ENCODE data around the gene KATNB1. TPM values are rescaled to one million over a fixed set of nuclear protein-coding genes. Genes with fewer than 3 reads are reported as not detected.

KATNB1 gene
- total RNA-seq, 2 experiments from 2014 or later = 37.4 to 43.5 TPM

DNA sequence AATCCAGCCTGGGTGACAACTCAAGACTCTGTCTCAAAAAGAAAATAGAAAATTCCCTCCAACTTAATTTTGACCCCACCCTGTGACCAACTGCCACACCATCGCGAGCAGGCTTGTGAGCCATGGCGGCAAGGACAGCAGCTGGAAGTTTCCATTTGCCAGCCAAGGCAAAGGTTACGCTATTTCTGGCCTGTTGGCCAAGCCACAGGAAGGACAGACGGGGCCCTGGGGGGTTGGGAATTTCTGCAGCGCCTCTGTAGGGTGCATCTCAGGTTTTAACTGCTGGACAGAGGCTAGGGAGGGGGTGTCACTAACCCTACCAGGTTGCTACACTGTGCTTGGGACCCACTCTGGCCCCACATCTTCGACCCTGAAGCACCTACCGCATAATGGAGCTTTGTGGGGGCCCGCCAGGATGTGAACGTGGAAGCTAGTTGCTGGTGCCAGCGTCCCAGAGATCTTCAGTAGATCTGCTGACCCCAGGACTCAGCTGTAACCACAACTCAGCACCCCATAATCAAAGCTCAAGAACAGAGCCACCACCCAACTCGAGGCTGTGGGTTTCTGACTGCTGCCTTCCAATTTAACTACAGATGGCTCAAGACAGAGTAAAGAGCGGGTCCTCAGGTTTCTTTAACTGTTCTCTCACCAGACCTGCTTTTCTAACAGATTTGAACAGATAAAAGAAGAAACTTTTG lies 55.8 kb downstream of the KATNB1 start:
- no TSS peak for BruUV-seq (replicated peaks)
- H3K27ac ChIP-seq (ENCODE audit: low read depth, low read length, poor library complexity, severe bottlenecking) = no peak overlapping the region
- H3K9me2 ChIP-seq (ENCODE audit: insufficient read depth, low read length) = no peaks in the 10 kb centered on the region
- no peaks in the 10 kb centered on the region for H3K79me2 ChIP-seq (ENCODE audit: insufficient read depth, low read depth, low read length)
- intact Hi-C loops (cut with micrococcal nuclease; ENCODE audit: unreplicated experiment) = no loop called here
- TF ChIP-seq CTCF (conservative IDR thresholded peaks at IDR 0.05; ENCODE audit: low read length) = no peak
- ChIA-PET CTCF (ENCODE audit: unreplicated experiment) (interaction anchor here (0.9 kb wide), 1 partner anchor 31 kb away, joined by 3 read pairs; no protein-coding TSS in a partner anchor), POLR2A (no interaction called here)
- H3K9me3 ChIP-seq (ENCODE audit: low read length) = no peaks in the 10 kb centered on the region
- H3K4me3 ChIP-seq (ENCODE audit: low read depth, low read length, poor library complexity, severe bottlenecking) = no peak overlapping the region
- no peaks in the 10 kb centered on the region for H3K36me3 ChIP-seq (ENCODE audit: insufficient read depth, low read length)
- H4K20me1 ChIP-seq (ENCODE audit: insufficient read depth, low read length) = no peaks in the 10 kb centered on the region
- H3K4me2 ChIP-seq (ENCODE audit: low read length) = no peak overlapping the region
- H3K4me1 ChIP-seq (ENCODE audit: insufficient read depth, low read length, poor library complexity, severe bottlenecking) = no peaks in the 10 kb centered on the region
- H2AFZ ChIP-seq (ENCODE audit: low read length) = no peak overlapping the region
- DNase-seq (ENCODE audit: low spot score) = no peak

DNA sequence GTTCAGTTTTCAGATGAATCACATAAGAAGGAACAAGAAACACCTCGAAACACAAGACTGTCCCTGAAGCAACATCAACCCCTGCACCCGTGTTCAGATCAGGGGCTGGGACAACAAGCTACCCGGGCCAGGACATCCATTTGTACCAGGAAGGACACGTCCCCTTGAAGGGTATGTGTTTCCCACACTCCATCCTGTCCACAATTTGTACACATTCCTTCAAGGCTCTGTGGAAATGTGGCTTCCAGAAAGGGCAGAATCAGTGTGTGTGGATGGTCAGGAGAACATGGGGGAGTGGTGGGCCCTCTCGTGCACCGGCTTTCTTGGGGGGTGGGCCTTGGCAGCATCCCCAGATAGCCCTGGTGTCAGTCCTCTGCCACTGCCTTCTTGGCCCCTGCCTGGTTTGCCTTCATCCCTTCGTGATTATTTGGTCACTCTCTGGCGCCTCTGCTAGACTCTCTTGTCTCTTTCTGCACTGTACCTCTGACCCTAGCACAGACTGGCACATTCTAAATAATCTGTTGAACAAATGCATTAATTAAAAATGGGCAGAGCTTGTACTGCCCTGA lies 56.4 kb downstream of the KATNB1 start:
- TF ChIP-seq EZH2phosphoT487 (IDR thresholded peaks at IDR 0.05; ENCODE audit: borderline replicate concordance, low read depth, low read length) = no peak
- no peak overlapping the region for H2AFZ ChIP-seq (ENCODE audit: low read length)
- H3K9me3 ChIP-seq (ENCODE audit: low read length) = no peaks in the 10 kb centered on the region
- no peaks in the 10 kb centered on the region for H3K36me3 ChIP-seq (ENCODE audit: insufficient read depth, low read length)
- DNase-seq (ENCODE audit: low spot score) = no peak
- no peak overlapping the region for H3K4me3 ChIP-seq (ENCODE audit: low read depth, low read length, poor library complexity, severe bottlenecking)
- H4K20me1 ChIP-seq (ENCODE audit: insufficient read depth, low read length) = no peaks in the 10 kb centered on the region
- H3K79me2 ChIP-seq (ENCODE audit: insufficient read depth, low read depth, low read length) = no peaks in the 10 kb centered on the region
- no peaks in the 10 kb centered on the region for H3K4me1 ChIP-seq (ENCODE audit: insufficient read depth, low read length, poor library complexity, severe bottlenecking)
- no peak overlapping the region for H3K27ac ChIP-seq (ENCODE audit: low read depth, low read length, poor library complexity, severe bottlenecking)
- BruUV-seq (replicated peaks) = no TSS peak
- ChIA-PET POLR2A (no interaction called here), CTCF (ENCODE audit: unreplicated experiment) (interaction anchor here (0.9 kb wide), 1 partner anchor 31 kb away, joined by 3 read pairs; no protein-coding TSS in a partner anchor)
- H3K4me2 ChIP-seq (ENCODE audit: low read length) = no peak overlapping the region
- H3K9me2 ChIP-seq (ENCODE audit: insufficient read depth, low read length) = no peaks in the 10 kb centered on the region
- intact Hi-C loops (cut with micrococcal nuclease; ENCODE audit: unreplicated experiment) = no loop called here

DNA sequence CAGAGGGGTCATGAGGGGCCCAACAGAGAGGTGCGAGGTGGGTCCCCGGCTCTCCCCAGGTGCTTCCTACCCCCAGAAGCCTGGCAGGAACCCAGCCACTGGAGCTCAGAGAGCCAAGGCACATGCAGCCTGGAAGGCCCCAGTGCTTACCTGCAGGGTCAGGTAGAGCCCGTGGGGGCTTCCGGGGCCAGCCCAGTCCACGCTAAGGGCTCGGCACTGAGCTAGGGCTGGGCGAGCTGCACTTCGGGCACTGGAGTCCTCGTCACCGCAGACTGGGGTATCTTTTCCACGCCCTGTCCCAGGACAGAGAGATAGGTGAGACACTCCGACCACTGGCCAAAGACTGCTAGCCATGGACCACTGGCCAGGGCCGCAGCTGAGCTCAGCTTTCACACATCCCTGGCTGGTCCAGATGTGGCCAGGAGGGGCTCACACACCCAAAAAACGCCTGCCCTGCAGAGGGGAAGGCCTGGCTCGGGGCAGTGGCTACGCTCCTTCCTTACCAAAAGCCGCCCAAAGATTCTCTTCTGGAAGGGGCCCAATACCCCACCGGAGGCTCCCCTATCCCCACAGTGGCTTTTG lies 59.4 kb downstream of the KATNB1 start:
- H3K9me3 ChIP-seq (ENCODE audit: low read length) = no peaks in the 10 kb centered on the region
- no peaks in the 10 kb centered on the region for H3K9me2 ChIP-seq (ENCODE audit: insufficient read depth, low read length)
- H3K36me3 ChIP-seq (ENCODE audit: insufficient read depth, low read length) = no peaks in the 10 kb centered on the region
- TF ChIP-seq EZH2phosphoT487 (IDR thresholded peaks at IDR 0.05; ENCODE audit: borderline replicate concordance, low read depth, low read length) = no peak
- TF ChIP-seq CTCF (conservative IDR thresholded peaks at IDR 0.05; ENCODE audit: low read length) = no peak
- no peaks in the 10 kb centered on the region for H3K4me1 ChIP-seq (ENCODE audit: insufficient read depth, low read length, poor library complexity, severe bottlenecking)
- intact Hi-C loops (cut with micrococcal nuclease; ENCODE audit: unreplicated experiment) = no loop called here
- no peak overlapping the region for H3K4me3 ChIP-seq (ENCODE audit: low read depth, low read length, poor library complexity, severe bottlenecking)
- H4K20me1 ChIP-seq (ENCODE audit: insufficient read depth, low read length) = no peaks in the 10 kb centered on the region
- POLR2A ChIA-PET = interaction anchor here (0.6 kb wide), 1 partner anchor 228 kb away, joined by 3 read pairs; no protein-coding TSS in a partner anchor
- no peak overlapping the region for H3K27ac ChIP-seq (ENCODE audit: low read depth, low read length, poor library complexity, severe bottlenecking)
- DNase-seq (ENCODE audit: low spot score) = no peak
- H2AFZ ChIP-seq (ENCODE audit: low read length) = no peak overlapping the region
- H3K4me2 ChIP-seq (ENCODE audit: low read length) = no peak overlapping the region
- no TSS peak for BruUV-seq (replicated peaks)
- no peaks in the 10 kb centered on the region for H3K79me2 ChIP-seq (ENCODE audit: insufficient read depth, low read depth, low read length)
- CTCF ChIA-PET (ENCODE audit: unreplicated experiment) = interaction anchor here (0.6 kb wide), 1 partner anchor 239 kb away, joined by 13 read pairs; no protein-coding TSS in a partner anchor

Measured in OCI-LY7 (cell line).